ENCODE measurements around the gene KCTD8. TPM values are rescaled to one million over a fixed set of nuclear protein-coding genes. Genes with fewer than 3 reads are reported as not detected.

Gene KCTD8
- total RNA-seq, 1 experiment from 2014 or later = not detected

DNA sequence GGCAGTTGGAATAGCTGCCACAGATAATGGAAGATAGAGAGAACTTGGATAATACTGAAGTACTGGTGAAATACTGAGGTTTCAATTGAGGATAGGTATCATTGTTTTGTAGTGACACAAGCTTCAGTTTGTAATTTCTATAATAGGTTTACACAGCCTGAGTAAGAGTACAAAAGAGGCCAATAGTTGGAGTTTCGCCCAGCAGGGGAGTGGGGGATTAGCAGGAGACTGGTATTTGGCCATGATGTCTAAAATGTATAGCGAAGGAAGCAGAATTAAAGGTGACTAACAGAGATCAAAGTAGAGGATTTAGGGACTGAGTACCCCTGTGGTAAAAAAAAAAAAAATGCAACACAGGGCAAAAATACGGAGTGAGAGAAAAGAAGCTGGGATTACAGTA is 129.5 kb downstream of the KCTD8 start:
- Histone ChIP-seq H3K4me3 (ENCODE audit: low read depth in 2 of 2, low read length in 2 of 2) (no peak overlapping the region), H3K27me3 (ENCODE audit: control insufficient read depth, insufficient read depth, low read length) (no peaks in the 10 kb centered on the region), H3K4me1 (ENCODE audit: control insufficient read depth, insufficient read depth, low read length) (no peaks in the 10 kb centered on the region), H3K9me3 (ENCODE audit: control insufficient read depth, insufficient read depth, low read depth, low read length) (no peaks in the 10 kb centered on the region), H3K36me3 (ENCODE audit: control insufficient read depth, insufficient read depth, low read length) (no peaks in the 10 kb centered on the region), H3K27ac (ENCODE audit: low read length) (no peak overlapping the region)
- ChIA-PET CTCF (no interaction called here), POLR2A (no interaction called here)
- no peak for DNase-seq (ENCODE audit: low read depth, low spot score)
- no TSS peak for BruUV-seq (replicated peaks)
- in situ Hi-C loops (cut with HindIII; ENCODE audit: low pct_unique_long_range_greater_than_20kb, low sequenced_read_pairs) = no loop called here
- intact Hi-C loops (cut with micrococcal nuclease; ENCODE audit: unreplicated experiment) = no loop called here
- ATAC-seq = no peak
- TF ChIP-seq TCF7L2 (IDR thresholded peaks at IDR 0.05; ENCODE audit: low read depth, low read length) = no peak
- TF ChIP-seq, protein P1, sequence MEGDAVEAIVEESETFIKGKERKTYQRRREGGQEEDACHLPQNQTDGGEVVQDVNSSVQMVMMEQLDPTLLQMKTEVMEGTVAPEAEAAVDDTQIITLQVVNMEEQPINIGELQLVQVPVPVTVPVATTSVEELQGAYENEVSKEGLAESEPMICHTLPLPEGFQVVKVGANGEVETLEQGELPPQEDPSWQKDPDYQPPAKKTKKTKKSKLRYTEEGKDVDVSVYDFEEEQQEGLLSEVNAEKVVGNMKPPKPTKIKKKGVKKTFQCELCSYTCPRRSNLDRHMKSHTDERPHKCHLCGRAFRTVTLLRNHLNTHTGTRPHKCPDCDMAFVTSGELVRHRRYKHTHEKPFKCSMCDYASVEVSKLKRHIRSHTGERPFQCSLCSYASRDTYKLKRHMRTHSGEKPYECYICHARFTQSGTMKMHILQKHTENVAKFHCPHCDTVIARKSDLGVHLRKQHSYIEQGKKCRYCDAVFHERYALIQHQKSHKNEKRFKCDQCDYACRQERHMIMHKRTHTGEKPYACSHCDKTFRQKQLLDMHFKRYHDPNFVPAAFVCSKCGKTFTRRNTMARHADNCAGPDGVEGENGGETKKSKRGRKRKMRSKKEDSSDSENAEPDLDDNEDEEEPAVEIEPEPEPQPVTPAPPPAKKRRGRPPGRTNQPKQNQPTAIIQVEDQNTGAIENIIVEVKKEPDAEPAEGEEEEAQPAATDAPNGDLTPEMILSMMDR (IDR thresholded peaks at IDR 0.05) = no peak
- TF ChIP-seq POLR2AphosphoS5 (IDR thresholded peaks at IDR 0.05; ENCODE audit: low read depth, low read length) = no peak
- TF ChIP-seq, protein P2, sequence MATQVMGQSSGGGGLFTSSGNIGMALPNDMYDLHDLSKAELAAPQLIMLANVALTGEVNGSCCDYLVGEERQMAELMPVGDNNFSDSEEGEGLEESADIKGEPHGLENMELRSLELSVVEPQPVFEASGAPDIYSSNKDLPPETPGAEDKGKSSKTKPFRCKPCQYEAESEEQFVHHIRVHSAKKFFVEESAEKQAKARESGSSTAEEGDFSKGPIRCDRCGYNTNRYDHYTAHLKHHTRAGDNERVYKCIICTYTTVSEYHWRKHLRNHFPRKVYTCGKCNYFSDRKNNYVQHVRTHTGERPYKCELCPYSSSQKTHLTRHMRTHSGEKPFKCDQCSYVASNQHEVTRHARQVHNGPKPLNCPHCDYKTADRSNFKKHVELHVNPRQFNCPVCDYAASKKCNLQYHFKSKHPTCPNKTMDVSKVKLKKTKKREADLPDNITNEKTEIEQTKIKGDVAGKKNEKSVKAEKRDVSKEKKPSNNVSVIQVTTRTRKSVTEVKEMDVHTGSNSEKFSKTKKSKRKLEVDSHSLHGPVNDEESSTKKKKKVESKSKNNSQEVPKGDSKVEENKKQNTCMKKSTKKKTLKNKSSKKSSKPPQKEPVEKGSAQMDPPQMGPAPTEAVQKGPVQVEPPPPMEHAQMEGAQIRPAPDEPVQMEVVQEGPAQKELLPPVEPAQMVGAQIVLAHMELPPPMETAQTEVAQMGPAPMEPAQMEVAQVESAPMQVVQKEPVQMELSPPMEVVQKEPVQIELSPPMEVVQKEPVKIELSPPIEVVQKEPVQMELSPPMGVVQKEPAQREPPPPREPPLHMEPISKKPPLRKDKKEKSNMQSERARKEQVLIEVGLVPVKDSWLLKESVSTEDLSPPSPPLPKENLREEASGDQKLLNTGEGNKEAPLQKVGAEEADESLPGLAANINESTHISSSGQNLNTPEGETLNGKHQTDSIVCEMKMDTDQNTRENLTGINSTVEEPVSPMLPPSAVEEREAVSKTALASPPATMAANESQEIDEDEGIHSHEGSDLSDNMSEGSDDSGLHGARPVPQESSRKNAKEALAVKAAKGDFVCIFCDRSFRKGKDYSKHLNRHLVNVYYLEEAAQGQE (IDR thresholded peaks at IDR 0.05; ENCODE audit: insufficient read depth in 1 of 2, low read depth in 2 of 2, low read length in 1 of 2) = no peak

DNA sequence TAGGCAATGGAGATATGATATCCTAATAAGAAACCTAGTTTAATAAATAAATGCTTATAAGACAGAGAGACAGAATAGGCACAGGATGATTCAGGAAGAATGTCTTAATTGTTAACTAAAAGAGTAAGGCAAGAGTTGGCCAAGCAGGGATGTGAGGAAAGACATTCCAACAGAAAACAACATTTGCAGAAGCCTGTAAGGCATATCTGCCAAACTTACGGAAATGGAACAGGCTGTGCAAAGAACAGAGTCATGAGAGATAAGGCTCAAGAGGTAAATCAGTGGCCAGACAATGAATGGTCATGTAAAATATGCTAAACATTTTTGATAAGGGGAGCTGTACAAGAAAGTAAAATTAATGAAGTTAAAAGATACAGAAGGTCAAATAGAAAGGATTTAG is 134.9 kb downstream of the KCTD8 start:
- H3K27ac ChIP-seq (ENCODE audit: low read length) = no peak overlapping the region
- no TSS peak for BruUV-seq (replicated peaks)
- ChIA-PET CTCF (no interaction called here), POLR2A (no interaction called here)
- DNase-seq (ENCODE audit: low read depth, low spot score) (no peak), ATAC-seq (no peak)
- H3K4me1 ChIP-seq (ENCODE audit: control insufficient read depth, insufficient read depth, low read length) = no peaks in the 10 kb centered on the region
- no peak overlapping the region for H3K4me3 ChIP-seq (ENCODE audit: low read depth in 2 of 2, low read length in 2 of 2)
- no peaks in the 10 kb centered on the region for H3K27me3 ChIP-seq (ENCODE audit: control insufficient read depth, insufficient read depth, low read length)
- H3K36me3 ChIP-seq (ENCODE audit: control insufficient read depth, insufficient read depth, low read length) = no peaks in the 10 kb centered on the region
- in situ Hi-C loops (cut with HindIII; ENCODE audit: low pct_unique_long_range_greater_than_20kb, low sequenced_read_pairs) = no loop called here
- TF ChIP-seq, protein P1 (IDR thresholded peaks at IDR 0.05) = no peak
- no peak for TF ChIP-seq SIN3A (IDR thresholded peaks at IDR 0.05; ENCODE audit: borderline replicate concordance, insufficient read depth, low read depth, low read length)
- no peak for TF ChIP-seq POLR2AphosphoS5 (IDR thresholded peaks at IDR 0.05; ENCODE audit: low read depth, low read length)
- TF ChIP-seq, protein P2 (IDR thresholded peaks at IDR 0.05; ENCODE audit: insufficient read depth in 1 of 2, low read depth in 2 of 2, low read length in 1 of 2) = no peak
- TF ChIP-seq TCF7L2 (IDR thresholded peaks at IDR 0.05; ENCODE audit: low read depth, low read length) = no peak
- no peaks in the 10 kb centered on the region for H3K9me3 ChIP-seq (ENCODE audit: control insufficient read depth, insufficient read depth, low read depth, low read length)
- intact Hi-C loops (cut with micrococcal nuclease; ENCODE audit: unreplicated experiment) = no loop called here
